ENCODE data around the gene LLGL1.

The LLGL1 gene

GRCh38 chr17:18253947-18254821 is 28.7 kb downstream of the LLGL1 start:
- DNase-seq = no peak

GRCh38 chr17:18254888-18255649 is 29.6 kb downstream of the LLGL1 start:
- no peak for DNase-seq

- DNase-seq = no peak
Measured at GRCh38 chr17:18256351-18256750, 30.9 kb downstream of the LLGL1 start.

DNA sequence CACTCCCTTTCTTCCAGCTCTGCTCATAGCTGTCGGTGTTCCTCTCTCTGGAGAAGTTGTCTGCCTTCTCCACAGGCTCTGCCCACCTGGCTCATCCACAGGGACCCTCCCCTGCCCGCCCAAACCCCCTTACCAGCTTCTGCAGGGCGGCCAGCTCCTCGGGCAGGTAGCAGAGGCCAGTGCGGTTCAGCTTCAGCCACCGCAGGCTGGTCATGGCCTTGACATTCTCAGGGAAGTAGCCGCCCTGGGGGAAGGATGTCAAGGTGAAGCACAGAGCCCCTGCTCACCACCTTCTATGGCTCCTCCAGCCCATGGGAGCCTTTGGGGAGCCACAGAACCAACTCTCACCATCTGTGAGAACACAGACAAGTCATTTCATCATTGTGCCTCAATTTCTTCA is 31.3 kb downstream of the LLGL1 start:
- DNase-seq = no peak

GRCh38 chr17:18257268-18257981 is 32.0 kb downstream of the LLGL1 start:
- peak in 1 of 2 experiments; percentile 14 for DNase-seq

GRCh38 chr17:18257982-18258355 is 32.5 kb downstream of the LLGL1 start:
- DNase-seq = peak; percentile 17 to 21

GRCh38 chr17:18258356-18259038 is 33.1 kb downstream of the LLGL1 start, which contains the start of gene FLII:
FLII (minus strand) TSS chr17:18258738; CDS start chr17:18258690, 48 bp downstream.
- peak in 1 of 2 experiments; percentile 3 for DNase-seq

GRCh38 chr17:18259621-18260331 is 34.3 kb downstream of the LLGL1 start:
- no peak for DNase-seq

DNA sequence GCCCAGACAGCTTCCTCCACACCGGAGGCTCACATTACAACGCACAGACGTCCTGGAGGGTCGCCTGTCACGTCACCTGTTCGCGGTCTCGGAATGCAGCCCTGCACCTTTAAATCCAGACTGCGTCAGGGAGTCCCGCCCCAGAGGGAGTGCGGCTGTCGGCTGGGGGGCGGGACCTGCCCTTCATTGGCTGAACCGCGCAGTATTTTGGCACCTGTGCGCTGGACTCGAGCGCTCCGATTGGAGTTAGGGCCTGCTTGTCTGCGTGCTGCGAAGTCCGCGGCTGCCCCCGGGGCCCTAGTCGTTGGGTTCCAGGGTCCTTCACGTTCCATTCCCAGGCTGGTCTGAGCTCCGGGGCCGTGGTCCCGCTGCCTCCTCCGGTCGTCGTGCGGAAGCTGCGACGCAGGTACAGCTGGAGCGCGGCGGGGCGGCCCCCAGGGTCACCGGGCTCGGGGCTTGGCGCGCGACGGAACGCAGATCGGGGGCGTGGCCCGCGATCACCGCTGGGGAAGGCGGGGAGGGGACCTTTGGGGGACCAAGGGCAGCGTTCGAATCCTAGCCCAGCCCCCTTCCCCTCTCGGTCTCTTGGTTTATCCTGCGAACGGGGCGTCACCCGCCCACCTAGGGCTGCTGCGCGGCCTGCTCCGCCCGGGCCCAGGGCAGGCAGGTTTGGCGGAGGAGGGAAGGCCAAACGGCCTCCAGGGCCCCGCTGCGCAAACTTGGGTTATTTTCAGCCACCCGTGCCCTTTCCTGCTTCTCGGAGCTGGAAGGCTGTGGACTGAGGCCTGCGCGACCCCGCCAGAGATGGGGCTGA is 35.1 kb downstream of the LLGL1 start, which contains the start of gene MIEF2:
TSS of gene MIEF2 (plus strand) at position 331 of the 814 bp plus-strand sequence. CDS start 2,059 bp downstream, outside the sequence.
- peak; percentile 67 to 71 for DNase-seq

- DNase-seq = no peak
Measured at GRCh38 chr17:18261146-18261515, 35.7 kb downstream of the LLGL1 start.

GRCh38 chr17:18261659-18262058 is 36.2 kb downstream of the LLGL1 start:
- no peak for DNase-seq

DNA sequence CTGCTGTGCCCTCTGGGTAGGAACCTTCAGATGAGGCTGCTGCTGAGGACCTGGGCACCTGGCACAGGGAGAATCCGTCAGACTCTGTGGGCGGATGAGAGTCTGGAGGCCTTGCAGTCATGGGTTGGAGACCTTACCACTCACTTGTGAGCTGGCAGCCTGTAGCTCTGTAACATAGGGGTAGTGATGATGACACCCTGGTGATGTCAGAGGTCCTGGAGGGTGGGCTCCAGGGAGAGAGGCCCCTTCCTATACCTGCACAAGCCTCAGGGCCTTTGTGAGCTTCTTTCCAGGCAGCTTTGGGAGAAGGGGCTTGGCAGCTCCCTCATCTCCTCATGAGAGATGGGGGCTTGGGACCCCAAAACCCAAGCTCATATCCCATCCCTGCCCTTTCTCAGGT is 36.7 kb downstream of the LLGL1 start:
- DNase-seq = no peak

GRCh38 chr17:18262641-18263040 is 37.2 kb downstream of the LLGL1 start:
- no peak for DNase-seq

- no peak for DNase-seq
Measured at GRCh38 chr17:18263885-18264682, 38.6 kb downstream of the LLGL1 start.

- DNase-seq = no peak
Measured at GRCh38 chr17:18267366-18267765, 41.9 kb downstream of the LLGL1 start.

DNA sequence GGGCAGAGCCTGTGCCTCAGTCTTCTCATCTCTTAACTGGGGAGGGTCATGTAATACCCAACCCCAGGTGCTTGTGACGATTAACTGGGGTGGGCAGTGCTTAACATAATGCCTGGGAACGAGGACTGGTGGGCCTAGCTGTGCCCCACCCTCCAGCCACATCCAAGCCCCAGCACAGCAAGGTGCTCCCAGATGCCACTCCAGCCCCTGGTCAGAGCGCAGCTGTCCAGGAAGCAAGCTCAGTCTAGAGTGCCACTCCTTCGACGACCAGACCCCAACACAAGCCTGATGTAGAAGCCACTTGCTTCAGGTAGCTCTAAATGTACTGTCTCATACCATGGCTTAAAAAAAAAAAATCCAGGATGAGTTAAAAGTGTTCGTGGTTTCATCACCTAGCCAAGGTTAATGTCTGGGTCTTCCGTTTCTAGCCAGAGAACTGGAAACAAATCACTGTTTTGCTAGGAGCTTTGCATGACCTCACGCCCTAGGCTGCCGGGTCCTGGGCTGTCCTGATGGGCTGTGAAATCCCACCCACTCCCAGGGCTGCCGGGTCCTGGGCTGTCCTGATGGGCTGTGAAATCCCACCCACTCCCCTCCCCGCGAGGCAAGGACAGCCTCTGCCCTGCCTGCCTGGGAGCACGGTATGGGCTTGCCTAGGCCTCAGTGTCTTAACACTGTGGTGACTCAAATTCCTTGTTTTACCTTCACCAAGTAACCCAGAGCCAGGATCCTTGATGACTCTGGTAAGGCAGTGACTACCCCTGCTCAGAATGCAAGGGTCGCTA is 42.7 kb downstream of the LLGL1 start:
- DNase-seq = no peak

DNA sequence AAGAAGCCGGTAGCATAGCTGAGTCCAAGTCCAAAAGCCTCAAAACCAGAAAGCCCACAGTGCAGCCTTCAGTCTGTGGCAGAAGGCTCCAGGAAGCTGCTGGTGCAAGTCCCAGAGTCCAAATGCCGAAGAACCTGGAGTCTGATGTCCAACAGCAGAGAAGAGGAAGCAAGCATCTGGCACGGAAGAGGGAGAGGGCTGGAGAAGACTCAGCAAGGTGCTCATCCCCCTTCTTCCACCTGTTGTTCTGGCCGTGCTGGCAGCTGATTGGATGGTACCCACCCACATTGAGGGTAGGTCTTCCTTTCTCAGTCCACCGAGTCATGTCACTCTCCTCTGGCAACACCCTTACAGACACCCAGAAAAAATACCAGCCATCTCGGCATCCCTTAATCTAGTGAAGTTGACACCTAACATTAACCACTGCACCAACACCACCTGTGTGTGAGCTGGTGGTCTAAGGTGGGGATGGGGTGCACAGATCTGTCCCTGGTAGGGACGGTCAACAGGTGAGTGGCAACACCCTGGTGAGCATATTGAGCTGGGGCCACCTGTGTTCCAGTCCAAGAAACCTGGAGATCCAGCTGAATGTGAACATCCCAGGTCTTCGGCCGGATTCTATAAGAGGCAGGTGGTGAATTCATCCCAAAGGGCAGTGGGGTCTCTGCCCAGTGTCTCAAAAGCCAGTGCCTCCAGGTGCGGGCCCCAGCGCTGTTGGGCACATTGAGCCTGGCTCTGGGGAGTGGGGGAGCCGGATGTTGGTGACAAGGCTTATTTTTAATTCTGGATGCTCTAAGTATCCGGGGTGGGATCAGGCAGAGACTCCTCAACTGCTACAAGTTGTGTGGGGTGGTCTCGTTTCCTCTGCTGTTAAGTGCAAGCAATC is 44.9 kb downstream of the LLGL1 start:
- no peak for DNase-seq

GRCh38 chr17:18277076-18277475 is 51.6 kb downstream of the LLGL1 start:
- DNase-seq = no peak
